ENCODE data around the gene IZUMO4. TPM values are rescaled to one million over a fixed set of nuclear protein-coding genes. Genes with fewer than 3 reads are reported as not detected.

Gene IZUMO4
- total and polyA plus RNA-seq, 7 donors, result 2.3 to 8.5 (median 4.2) TPM

- intact Hi-C loops (cut with DNase I), result no loop called here
- DNase-seq, result peak; percentile 96
- no peaks in the 10 kb centered on the region for H3K27me3 ChIP-seq
- H3K4me1 ChIP-seq, result peaks cover 0 to 64% (median 61%) of the 10 kb centered on the region in 4 donors
- H3K9me3 ChIP-seq, result no peaks in the 10 kb centered on the region
- peak within 1 kb of the TSS; percentile 91 to 99 (median 96) for H3K27ac ChIP-seq
- 2% methylated on average over 93 of the region's 93 CpGs for WGBS, 2 donors
- TF ChIP-seq CTCF (IDR thresholded peaks at IDR 0.05) (peak in 2 of 4 experiments; percentile 26 to 31), POLR2AphosphoS5 (IDR thresholded peaks at IDR 0.05) (peak; percentile 92 to 99 (median 99)), POLR2A (IDR thresholded peaks at IDR 0.05) (peak; percentile 9 to 41), EP300 (IDR thresholded peaks at IDR 0.05) (no peak)
- H3K36me3 ChIP-seq, result peaks cover 5 to 15% (median 9%) of the 10 kb centered on the region in 4 donors
- H3K4me3 ChIP-seq, result peak within 1 kb of the TSS; percentile 76 to 100 (median 89)
Observed at GRCh38 chr19:2050991-2051772, 45.5 kb upstream of the IZUMO4 start, which contains the start of gene MKNK2. TSS of gene MKNK2 (minus strand) at chr19:2051244. CDS start at chr19:2050851, 393 bp downstream.

- Histone ChIP-seq H3K27me3 (no peaks in the 10 kb centered on the region), H3K4me3 (peak overlapping the region; percentile 19 to 100 (median 80)), H3K9me3 (no peaks in the 10 kb centered on the region), H3K36me3 (peaks cover 0 to 8% (median under 1%) of the 10 kb centered on the region in 4 donors), H3K4me1 (peaks cover 0 to 64% (median 61%) of the 10 kb centered on the region in 4 donors), H3K27ac (peak overlapping the region; percentile 91 to 99 (median 96))
- no peak for TF ChIP-seq POLR2A (IDR thresholded peaks at IDR 0.05)
- TF ChIP-seq EP300 (IDR thresholded peaks at IDR 0.05), result no peak
- no peak for TF ChIP-seq CTCF (IDR thresholded peaks at IDR 0.05)
- TF ChIP-seq POLR2AphosphoS5 (IDR thresholded peaks at IDR 0.05), result no peak
- DNase-seq, result peak; percentile 92
- 17 to 32% methylated on average over 18 of the region's 18 CpGs for WGBS, 2 donors
- intact Hi-C loops (cut with DNase I), result no loop called here
Observed at GRCh38 chr19:2051773-2052704, 44.7 kb upstream of the IZUMO4 start.

DNA sequence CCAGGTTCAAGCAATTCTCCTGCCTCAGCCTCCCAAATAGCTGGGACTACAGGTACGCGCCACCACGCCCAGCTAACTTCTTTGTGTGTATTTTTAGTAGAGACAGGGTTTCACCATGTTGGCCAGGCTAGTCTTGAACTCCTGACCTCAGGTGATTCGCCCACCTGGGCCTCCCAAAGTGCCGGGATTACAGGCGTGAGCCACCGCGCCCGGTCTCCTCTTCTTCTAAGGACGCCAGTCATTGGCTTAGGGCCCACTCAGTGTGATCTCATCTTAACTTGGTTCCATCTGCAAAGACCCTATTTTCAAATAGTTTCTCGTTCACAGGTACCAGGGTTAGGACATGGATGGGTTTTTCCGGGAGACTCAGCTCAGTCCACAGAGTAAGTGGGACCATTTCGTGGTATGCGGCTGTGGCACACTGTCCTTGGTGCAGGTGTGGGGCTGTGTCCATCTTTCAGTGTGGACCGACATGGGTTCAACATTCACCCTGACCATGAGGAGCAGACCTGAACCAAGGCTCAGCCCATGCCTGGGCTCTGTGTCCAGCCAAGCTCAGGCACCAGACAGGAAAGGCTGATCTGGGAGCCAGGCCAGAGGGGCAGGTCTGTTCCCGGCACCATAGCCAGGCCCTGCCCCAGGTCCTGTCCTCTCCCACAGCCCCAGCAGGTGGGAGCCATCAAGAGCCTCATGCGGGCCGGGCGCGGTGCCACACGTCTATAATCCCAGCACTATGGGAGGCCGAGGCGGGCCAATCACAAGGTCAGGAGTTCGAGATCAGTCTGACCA, 42.9 kb upstream of the IZUMO4 start:
- WGBS, 2 donors, result 60 to 76% methylated on average over 24 of the region's 24 CpGs
- Histone ChIP-seq H3K36me3 (peaks cover 0 to 5% (median 0%) of the 10 kb centered on the region in 4 donors), H3K4me3 (no peak overlapping the region), H3K9me3 (no peaks in the 10 kb centered on the region), H3K27me3 (no peaks in the 10 kb centered on the region), H3K4me1 (peaks cover 0 to 53% (median 52%) of the 10 kb centered on the region in 4 donors), H3K27ac (peak overlapping the region; percentile 59 to 100 (median 100))
- peak; percentile 93 for DNase-seq
- intact Hi-C loops (cut with DNase I), result no loop called here
- no peak for TF ChIP-seq CTCF (IDR thresholded peaks at IDR 0.05)
- no peak for TF ChIP-seq POLR2A (IDR thresholded peaks at IDR 0.05)
- peak; percentile 15 to 65 (median 54) for TF ChIP-seq POLR2AphosphoS5 (IDR thresholded peaks at IDR 0.05)
- TF ChIP-seq EP300 (IDR thresholded peaks at IDR 0.05), result no peak

- WGBS, 2 donors, result 20 to 62% methylated on average over 8 of the region's 8 CpGs
- intact Hi-C loops (cut with DNase I), result no loop called here
- Histone ChIP-seq H3K9me3 (no peaks in the 10 kb centered on the region), H3K36me3 (no peaks in the 10 kb centered on the region), H3K27me3 (no peaks in the 10 kb centered on the region), H3K4me3 (no peak overlapping the region), H3K27ac (peak overlapping the region; percentile 59 to 100 (median 100)), H3K4me1 (peaks cover 0 to 54% (median 53%) of the 10 kb centered on the region in 4 donors)
- TF ChIP-seq CTCF (IDR thresholded peaks at IDR 0.05), result no peak
- peak in 1 of 2 donors; percentile 21 for TF ChIP-seq POLR2A (IDR thresholded peaks at IDR 0.05)
- no peak for DNase-seq
Observed at GRCh38 chr19:2054763-2055162, 42.0 kb upstream of the IZUMO4 start.
